Measurements from ENCODE around the gene IFNB1.
A peak's percentile ranks its signal among the peaks of the same experiment; 100 is the strongest.

IFNB1 gene

DNA sequence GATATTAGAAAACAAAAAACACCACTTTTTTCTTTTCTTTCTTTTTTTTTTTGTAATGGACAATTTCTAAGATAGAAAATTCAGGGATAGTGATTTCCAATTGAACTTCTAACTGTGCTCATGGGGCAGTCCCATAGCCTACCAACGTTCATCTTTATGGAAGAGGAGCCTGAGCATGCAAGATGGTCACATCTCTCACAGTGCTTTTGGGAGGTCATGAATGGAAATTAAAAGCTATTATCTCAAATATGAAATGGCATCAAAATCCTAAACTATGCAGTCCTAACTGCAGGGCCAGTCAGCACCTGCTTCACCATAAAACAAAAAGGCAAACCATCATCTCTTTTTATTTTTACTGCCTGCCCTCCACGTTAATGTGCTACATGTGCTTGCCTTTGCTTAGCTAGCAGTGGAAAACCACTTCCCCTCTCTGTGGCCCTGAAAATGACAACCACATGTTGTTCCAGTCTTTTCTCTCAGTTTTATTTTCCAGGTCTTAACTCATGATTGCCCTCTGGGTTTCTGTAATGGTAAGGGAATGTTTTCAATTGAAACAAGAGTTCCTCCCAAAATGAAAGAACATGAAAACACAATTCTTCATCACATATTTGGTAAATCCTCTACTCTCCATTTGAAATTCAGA is 16.7 kb downstream of the IFNB1 start:
- DNase-seq, result peak; percentile 12

DNA sequence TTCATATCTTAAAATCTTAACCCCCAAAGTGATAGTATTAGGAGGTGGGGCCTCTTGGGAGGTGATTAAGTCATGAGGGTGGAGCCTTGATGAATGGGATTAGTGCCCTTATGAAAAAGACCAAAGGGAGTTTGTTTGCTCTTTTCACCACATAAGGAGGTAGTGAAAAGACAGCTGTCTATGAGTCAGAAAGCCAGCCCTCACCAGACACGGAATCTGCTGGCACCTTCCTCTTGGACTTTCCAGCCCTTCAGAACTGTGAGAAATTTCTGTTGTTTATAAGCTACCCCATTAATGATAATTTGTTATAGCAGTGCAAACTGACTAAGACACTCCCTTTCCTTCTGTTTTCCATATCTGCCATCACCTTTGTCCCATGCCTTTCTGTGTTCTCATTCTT is 20.8 kb downstream of the IFNB1 start:
- no peak for DNase-seq

DNA sequence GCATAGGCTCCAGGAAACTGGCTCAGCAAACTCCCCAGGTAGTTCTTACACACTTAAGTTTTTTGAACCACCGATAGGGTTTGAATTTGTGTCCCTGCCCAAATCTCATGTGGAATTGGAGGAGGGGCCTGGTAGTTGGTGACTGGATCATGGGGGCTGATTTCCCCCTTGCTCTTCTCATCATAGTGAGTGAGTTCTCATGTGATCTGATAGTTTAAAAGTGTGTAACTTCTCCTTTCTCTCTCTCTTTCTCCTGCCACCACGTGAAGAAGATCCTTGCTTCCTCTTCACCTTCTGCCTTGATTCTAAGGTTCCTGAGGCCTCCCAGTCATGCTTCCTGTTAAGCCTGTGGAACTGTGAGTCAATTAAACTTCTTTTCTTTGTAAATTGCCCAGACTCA is 23.9 kb downstream of the IFNB1 start:
- DNase-seq, result no peak

DNA sequence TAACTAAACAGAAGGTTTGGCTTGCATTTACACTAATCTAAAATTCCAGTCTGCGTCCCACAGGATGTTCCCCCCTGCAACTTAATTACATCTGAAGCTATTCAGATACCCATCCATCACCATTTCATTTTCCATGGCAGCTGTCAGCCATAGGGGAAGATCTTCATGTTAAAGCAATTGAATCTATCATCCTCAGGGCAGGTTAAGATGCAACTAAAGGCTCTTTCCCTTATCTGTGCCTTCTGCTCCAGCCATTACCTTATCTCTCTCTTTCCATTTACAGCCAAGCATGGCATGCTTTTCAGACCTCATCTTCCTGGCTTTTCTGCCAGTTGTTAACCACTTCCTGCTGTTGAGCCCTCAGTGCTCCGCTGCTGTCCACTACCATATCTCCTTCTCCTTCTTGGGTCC is 30.5 kb downstream of the IFNB1 start:
- DNase-seq, result no peak

DNA sequence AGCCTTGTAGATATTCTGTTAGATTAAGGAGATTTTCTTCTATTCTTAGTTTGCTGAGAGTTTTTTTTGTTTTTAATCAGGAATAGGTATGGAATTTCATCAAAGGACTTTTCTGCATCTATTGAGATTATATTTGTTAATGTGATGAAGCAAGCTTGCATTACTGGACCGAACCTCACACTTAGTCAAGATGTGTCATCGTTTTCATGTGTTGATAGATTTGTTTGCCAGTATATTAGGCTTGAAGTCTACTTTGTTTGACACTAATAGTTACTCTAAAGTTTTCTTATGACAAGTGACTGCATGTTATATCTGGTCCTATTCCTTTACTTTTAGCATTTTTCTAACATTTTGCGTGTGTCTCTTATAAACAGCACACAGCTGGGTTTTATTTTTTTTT is 33.9 kb downstream of the IFNB1 start:
- DNase-seq, result no peak

DNA sequence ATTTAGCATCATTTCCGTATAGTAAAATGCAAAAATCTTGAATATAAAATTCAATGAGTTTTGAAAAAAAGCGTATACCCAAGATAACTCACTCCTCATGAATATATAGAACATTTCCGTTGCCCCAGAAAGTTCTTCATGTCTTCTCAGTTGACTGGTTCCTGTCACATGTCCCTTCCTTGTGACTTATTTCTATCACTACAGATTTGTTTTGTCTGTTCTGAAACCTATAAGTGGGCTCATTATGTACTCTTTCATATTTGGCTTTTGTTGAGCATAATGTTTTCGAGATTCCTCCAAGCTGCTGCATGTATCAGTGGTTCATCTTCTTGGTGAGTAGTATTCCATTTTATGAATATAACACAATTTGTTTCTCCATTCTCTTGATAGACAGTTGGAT is 35.3 kb downstream of the IFNB1 start:
- DNase-seq, result no peak

DNA sequence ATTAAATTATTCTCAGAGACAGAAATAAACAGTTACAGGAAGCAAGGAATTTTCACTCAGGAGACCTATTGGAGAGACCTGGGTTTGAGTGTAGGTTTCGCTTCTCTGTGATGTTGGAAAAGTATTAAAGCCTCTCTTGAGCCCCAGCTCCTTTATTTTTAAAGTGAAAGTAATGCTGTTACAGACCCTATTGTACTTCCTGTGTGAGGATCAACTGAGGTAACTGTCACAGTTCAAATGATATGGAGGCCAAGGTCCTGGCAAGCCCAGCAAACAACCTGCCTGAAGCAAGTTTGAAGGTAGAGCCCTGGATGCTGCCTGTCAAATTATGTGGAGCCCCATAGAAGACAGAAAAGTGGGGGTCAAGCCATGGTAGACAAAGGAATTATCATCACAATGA is 38.4 kb downstream of the IFNB1 start:
- DNase-seq, result no peak

DNA sequence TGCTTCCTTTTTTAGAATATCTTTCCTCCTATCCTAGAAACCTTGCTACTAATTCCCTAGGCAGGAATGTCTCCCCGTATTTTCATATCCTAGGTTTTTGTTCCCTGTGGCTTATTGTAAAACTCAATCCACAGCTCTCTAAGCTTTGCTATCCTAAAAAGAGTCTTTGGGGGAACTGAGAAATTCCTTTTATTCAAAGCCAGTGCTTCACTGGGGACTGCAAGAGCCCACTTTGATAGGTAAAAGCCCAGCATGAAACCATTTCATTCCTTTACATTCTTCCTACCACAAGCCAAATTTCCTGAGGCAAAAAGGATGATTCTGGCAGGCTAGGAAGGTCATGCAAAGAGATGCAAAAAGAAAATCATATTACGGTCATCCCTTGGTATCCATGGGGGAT is 40.5 kb downstream of the IFNB1 start:
- DNase-seq, result no peak

DNA sequence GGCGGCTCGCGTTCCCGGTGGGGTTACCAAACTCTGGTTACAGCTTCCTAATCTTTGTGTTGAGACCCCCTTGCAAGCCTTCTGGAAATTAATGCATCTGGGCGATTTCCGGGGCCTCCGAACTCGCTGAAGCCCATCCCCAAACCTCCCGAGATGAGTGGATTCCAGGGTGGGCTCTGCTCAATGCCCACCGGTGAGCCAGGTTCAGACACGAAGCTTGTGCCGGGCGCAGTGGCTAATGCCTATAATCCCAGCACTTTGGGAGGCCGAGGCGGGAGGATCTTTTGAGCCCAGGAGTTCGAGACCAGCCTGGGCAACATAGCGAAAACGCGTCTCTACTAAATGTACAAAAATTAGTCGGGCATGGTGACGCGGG is 45.9 kb downstream of the IFNB1 start:
- DNase-seq, result no peak

DNA sequence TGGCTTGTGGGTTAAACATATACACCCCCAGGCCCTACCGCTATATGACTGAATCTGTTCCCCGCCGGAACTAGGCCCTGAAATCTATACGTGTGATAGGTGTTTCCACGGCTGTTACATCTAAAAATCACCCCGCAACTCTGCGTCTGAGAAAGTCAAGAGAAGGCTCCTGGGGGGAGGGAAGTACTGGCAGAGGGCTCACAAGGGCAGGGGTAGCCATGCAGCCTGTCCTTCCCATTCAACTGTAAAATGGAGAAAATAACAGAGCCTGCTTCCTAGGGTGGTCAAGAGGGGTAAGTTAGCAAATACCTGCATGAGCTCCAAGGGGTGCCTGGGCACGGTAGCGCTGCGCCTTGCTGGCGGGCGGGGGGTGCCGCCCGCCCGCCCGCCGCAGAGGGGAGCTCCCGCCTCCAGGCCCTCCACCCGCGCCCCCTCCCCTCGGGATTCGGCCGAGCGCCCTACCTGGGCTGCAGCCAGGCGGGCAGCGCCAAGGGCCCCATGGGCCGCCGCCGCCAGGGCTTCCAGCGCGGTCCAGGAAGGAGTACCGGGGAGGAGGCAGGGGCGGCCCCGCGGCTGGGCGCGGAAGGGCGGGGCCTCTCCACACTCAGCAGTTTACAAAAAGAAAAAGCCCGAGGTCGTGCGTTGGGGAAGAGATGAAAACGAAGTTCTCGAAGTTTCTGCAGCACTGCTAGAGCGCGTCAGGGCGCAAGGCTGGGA is 46.5 kb downstream of the IFNB1 start, which contains the start of gene HACD4:
Gene HACD4 (minus strand): TSS at position 550 of the 717 bp plus-strand sequence. CDS start 50 bp downstream, at position 500.
- peak; percentile 72 for DNase-seq

DNA sequence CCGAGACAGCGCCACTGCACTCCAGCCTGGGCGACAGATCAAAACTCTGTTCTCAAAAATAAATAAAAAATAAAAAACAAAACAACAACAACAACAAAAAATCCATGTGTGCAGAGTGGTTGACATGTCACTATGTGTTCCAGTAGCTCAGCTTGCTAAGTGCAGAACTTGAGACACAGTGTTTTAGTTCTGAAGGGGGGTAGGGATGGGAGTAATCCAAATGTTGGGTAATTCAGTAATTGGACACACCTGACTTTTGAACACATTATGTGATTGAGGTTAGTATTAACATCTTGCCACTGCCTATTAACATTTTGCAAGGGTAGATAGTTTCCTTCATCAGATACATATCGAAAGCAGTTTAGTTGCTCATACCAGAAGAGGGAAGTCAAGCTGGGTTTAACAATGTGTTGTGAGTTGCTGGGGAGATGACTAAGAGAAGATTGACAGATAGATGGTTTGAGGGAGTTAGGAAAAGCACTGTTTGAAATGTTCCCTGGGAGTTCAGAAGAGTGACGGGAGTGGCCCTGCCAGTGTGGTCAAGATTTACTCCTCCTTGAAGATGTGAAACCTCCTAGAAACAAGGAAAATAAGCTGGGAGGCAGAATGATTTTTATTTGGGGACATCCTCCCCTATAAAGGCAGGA is 47.2 kb downstream of the IFNB1 start:
- no peak for DNase-seq

DNA sequence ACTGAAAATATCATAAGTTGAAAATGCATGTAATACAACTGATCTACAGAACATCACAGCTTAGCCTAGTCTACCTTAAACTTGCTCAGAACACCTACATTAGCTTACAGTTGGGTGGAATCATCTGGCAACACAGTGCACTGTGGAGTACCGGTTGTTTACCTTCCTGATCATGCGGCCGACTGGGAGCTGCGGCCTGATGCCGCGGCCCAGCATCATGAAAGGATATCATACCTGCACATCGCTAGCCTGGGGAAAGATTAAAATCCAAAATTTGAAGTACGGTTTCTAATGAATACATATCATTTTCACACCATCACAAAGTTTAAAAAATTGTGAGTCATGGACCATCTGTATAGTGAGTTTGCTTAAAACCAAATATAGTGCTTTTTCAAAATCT is 48.1 kb downstream of the IFNB1 start:
- DNase-seq, result no peak

DNA sequence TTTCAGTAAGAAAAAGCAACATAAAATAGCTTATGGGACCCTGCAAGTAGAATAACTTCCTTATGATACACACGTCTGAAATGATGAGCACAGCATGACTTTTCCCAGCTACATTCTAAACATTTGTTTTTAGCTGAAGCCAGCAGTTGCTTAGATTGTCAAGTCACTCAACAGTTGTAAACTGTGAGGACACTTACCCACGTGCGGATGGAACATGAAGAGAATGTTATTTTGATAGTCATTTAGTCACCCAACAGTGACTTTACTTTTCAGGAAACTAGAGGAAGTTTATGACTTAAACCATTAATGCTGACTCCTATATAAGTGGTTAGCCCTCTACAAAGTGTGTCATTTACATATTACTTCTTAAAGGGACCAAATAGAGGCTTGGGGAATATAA is 49.3 kb downstream of the IFNB1 start:
- DNase-seq, result peak; percentile 8

DNA sequence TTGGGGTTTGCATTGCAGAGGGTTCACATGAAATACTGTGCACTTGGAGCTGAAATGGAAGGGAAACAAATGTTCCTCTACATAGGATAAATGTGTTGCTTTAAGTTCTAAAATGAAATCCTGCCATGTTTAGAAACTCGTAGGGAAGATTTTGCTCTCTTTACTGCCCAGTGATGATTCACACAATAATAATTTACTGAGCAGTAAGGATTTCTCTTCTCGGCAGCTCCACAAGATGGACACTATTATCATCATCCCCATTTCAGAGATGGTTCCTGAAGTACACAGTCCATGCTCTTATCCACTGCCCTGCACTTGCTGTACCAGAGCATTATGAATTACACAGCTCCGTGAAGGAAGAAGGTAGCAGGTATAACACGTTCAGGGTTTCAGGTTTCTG is 50.4 kb downstream of the IFNB1 start:
- no peak for DNase-seq

Measured in stimulated activated CD4-positive, alpha-beta T cell treated with anti-CD3 and anti-CD28 coated beads, Interleukin-15, amount 100 ng/mL, for 24 hours (primary cell).